H9 (cell line): ENCODE results near the gene U2AF1L4. TPM values are rescaled to one million over a fixed set of nuclear protein-coding genes. Genes with fewer than 3 reads are reported as not detected.

Experiments used
- DNase-seq: peaks from one replicate; pipeline ENCODE4 v3.0.0-alpha.2; 2017
- H2AFZ ChIP-seq: one replicate; pipeline ENCODE4 v1.6.1; 2013; ENCODE audit warnings: mild to moderate bottlenecking, low read length, control low read depth, moderate library complexity
- H2AK5ac ChIP-seq: 2 replicates; pipeline ENCODE4 v1.6.1; 2013; ENCODE audit warnings: low read length, control low read depth, mixed read lengths; ENCODE audit not compliant: insufficient read length
- H2BK120ac ChIP-seq: one replicate; pipeline ENCODE4 v1.6.1; 2013; ENCODE audit warnings: low read depth, mild to moderate bottlenecking, low read length, control low read depth, inconsistent platforms; ENCODE audit not compliant: poor library complexity, severe bottlenecking
- H2BK12ac ChIP-seq: 2 replicates; pipeline ENCODE4 v1.6.1; 2013; ENCODE audit warnings: low read length, control low read depth, mixed read lengths, low read depth; ENCODE audit not compliant: insufficient read length
- H2BK15ac ChIP-seq: 2 replicates; pipeline ENCODE4 v1.6.1; 2013; ENCODE audit warnings: low read depth, low read length, control low read depth
- H2BK20ac ChIP-seq: one replicate; pipeline ENCODE4 v1.6.1; 2013; ENCODE audit warnings: low read depth, mild to moderate bottlenecking, low read length, control low read depth, inconsistent platforms; ENCODE audit not compliant: poor library complexity, severe bottlenecking
- H2BK5ac ChIP-seq: 2 replicates; pipeline ENCODE4 v1.6.1; 2013; ENCODE audit warnings: low read length, control low read depth, mixed read lengths; ENCODE audit not compliant: insufficient read length
- H3K14ac ChIP-seq: 2 replicates; pipeline ENCODE4 v1.6.1; 2013; ENCODE audit warnings: low read length, control low read depth; ENCODE audit not compliant: insufficient read depth
- H3K18ac ChIP-seq: 2 replicates; pipeline ENCODE4 v1.6.1; 2013; ENCODE audit warnings: low read depth, mild to moderate bottlenecking, mixed read lengths, low read length, control low read depth; ENCODE audit not compliant: insufficient read length
- H3K23ac ChIP-seq: 2 replicates; pipeline ENCODE4 v1.6.1; 2013; ENCODE audit warnings: low read length, control low read depth, mixed read lengths, low read depth; ENCODE audit not compliant: insufficient read length
- H3K23me2 ChIP-seq: 2 replicates; pipeline ENCODE4 v1.6.1; 2013; ENCODE audit warnings: low read depth, mild to moderate bottlenecking, mixed read lengths, low read length, control low read depth; ENCODE audit not compliant: insufficient read length, poor library complexity, severe bottlenecking
- H3K27ac ChIP-seq: 2 replicates; pipeline ENCODE4 v1.5.1; 2013; ENCODE audit warnings: low read length, control low read depth, mixed read lengths, low read depth; ENCODE audit not compliant: insufficient read length
- H3K27me3 ChIP-seq: 2 replicates; pipeline ENCODE4 v1.6.1; 2013; ENCODE audit warnings: low read length, control low read depth, inconsistent platforms; ENCODE audit not compliant: insufficient read depth
- H3K4ac ChIP-seq: 2 replicates; pipeline ENCODE4 v1.6.1; 2013; ENCODE audit warnings: low read depth, mild to moderate bottlenecking, control low read depth, inconsistent platforms, low read length, moderate library complexity
- H3K4me1 ChIP-seq: 2 replicates; pipeline ENCODE4 v1.6.1; 2013; ENCODE audit warnings: low read length, control low read depth, inconsistent platforms; ENCODE audit not compliant: insufficient read depth
- H3K4me2 ChIP-seq: 2 replicates; pipeline ENCODE4 v1.6.1; 2013; ENCODE audit warnings: low read length, control low read depth, mixed read lengths; ENCODE audit not compliant: insufficient read length, insufficient read depth
- H3K56ac ChIP-seq: 2 replicates; pipeline ENCODE4 v1.6.1; 2013; ENCODE audit warnings: low read depth, mild to moderate bottlenecking, mixed read lengths, low read length, control low read depth; ENCODE audit not compliant: insufficient read length
- H3K79me1 ChIP-seq: 2 replicates; pipeline ENCODE4 v1.6.1; 2013; ENCODE audit warnings: low read depth, mild to moderate bottlenecking, moderate library complexity, low read length, control low read depth, inconsistent platforms; ENCODE audit not compliant: insufficient read depth, poor library complexity, severe bottlenecking
- H3K79me2 ChIP-seq: 2 replicates; pipeline ENCODE4 v1.6.1; 2013; ENCODE audit warnings: low read length, control low read depth, inconsistent platforms; ENCODE audit not compliant: insufficient read depth
- H3K9ac ChIP-seq: 2 replicates; pipeline ENCODE4 v1.6.1; 2013; ENCODE audit warnings: low read length, control low read depth, mixed read lengths; ENCODE audit not compliant: insufficient read length; ENCODE audit errors: extremely low read depth
- H3K9me3 ChIP-seq: one replicate; pipeline ENCODE4 v1.6.1; 2013; ENCODE audit warnings: low read depth, low read length, inconsistent platforms; ENCODE audit not compliant: control insufficient read depth
- H3T11ph ChIP-seq: one replicate; pipeline ENCODE4 v1.6.1; 2013; ENCODE audit warnings: mild to moderate bottlenecking, low read length, control low read depth, inconsistent platforms
- H4K20me1 ChIP-seq: one replicate; pipeline ENCODE4 v1.6.1; 2013; ENCODE audit not compliant: control insufficient read depth, insufficient read length, insufficient read depth
- H4K5ac ChIP-seq: 2 replicates; pipeline ENCODE4 v1.6.1; 2013; ENCODE audit warnings: low read depth, mild to moderate bottlenecking, mixed read lengths, low read length, control low read depth; ENCODE audit not compliant: insufficient read length
- H4K8ac ChIP-seq: replicated peaks from 2 replicates; pipeline ENCODE4 v1.6.1; 2013; ENCODE audit warnings: low read length, control low read depth, mixed read lengths, low read depth; ENCODE audit not compliant: insufficient read length
- H4K91ac ChIP-seq: 2 replicates; pipeline ENCODE4 v1.6.1; 2013; ENCODE audit warnings: low read depth, mild to moderate bottlenecking, moderate library complexity, mixed read lengths, low read length, control low read depth; ENCODE audit not compliant: insufficient read length
- H3K27ac Mint-ChIP-seq, 3 experiments: 2 replicates in 2 of 3; 3 replicates in 1 of 3; pipeline ENCODE4 v1.8.0; 2020 to 2021; ENCODE audit warnings: mixed read lengths in 3 of 3, mild to moderate bottlenecking in 1 of 3, moderate library complexity in 1 of 3
- H3K27me3 Mint-ChIP-seq: 2 replicates; pipeline ENCODE4 v1.8.0; 2021; ENCODE audit warnings: low read depth, mild to moderate bottlenecking, moderate library complexity, mixed read lengths
- H3K36me3 Mint-ChIP-seq, 3 experiments: 2 replicates in 2 of 3; 3 replicates in 1 of 3; pipeline ENCODE4 v1.8.0; 2020 to 2021; ENCODE audit warnings: low read depth in 3 of 3, mixed read lengths in 3 of 3; ENCODE audit not compliant: insufficient read depth in 1 of 3
- H3K4me1 Mint-ChIP-seq, 2 experiments: 2 replicates each; pipeline ENCODE4 v1.8.0; 2020; ENCODE audit warnings: mixed read lengths in 2 of 2
- H3K4me3 Mint-ChIP-seq, 2 experiments: 2 replicates in 1 of 2; 3 replicates in 1 of 2; pipeline ENCODE4 v1.8.0; 2020 to 2021; ENCODE audit warnings: mild to moderate bottlenecking in 2 of 2, mixed read lengths in 2 of 2, moderate library complexity in 1 of 2
- H3K9me3 Mint-ChIP-seq, 2 experiments: 2 replicates in 1 of 2; 3 replicates in 1 of 2; pipeline ENCODE4 v1.8.0; 2020; ENCODE audit warnings: mild to moderate bottlenecking in 2 of 2, mixed read lengths in 2 of 2, moderate library complexity in 1 of 2
- CTCF ChIP-seq: fragments of 200-600 bp; sonication (generic); conservative IDR thresholded peaks from 3 replicates; pipeline ENCODE4 v1.8.0; 2021; ENCODE audit warnings: antibody characterized with exemption, mild to moderate bottlenecking
- WGBS: extraction: QIAGEN DNeasy Blood & Tissue Kit; methylation state at CpG from one replicate; pipeline ENCODE4 v1.1.7; 2013; ENCODE audit warnings: missing lambda C conversion rate, low lambda C conversion rate, mixed read lengths; ENCODE audit not compliant: insufficient read length; ENCODE audit errors: extremely low coverage; 5-methylcytosine and 5-hydroxymethylcytosine counted together
- long read RNA-seq: library from polyadenylated mRNA; unstranded; transcript quantifications from one replicate; pipeline ENCODE4 v2.0.0, GENCODE V29; 2020
- total RNA-seq: library from RNA; stranded (reverse); gene quantifications from 2 replicates; pipeline ENCODE4 v1.2.1, GENCODE V29; 2021

U2AF1L4 gene
- 16.8 and 19.2 TPM in 2 replicates for total RNA-seq
- long read RNA-seq, partial matches to known transcripts = 2 of 25 reads
- long read RNA-seq, other reads (novel, unspliced or antisense) = 21 of 25 reads

- peak; percentile 98 for DNase-seq
- Histone ChIP-seq H2BK5ac (no peak within 1 kb of the TSS), H3K4me2 (peak within 1 kb of the TSS; percentile 95), H3K18ac (peak within 1 kb of the TSS; percentile 61), H3K27ac (no peak within 1 kb of the TSS), H2BK120ac (no peak within 1 kb of the TSS), H4K8ac (no peak within 1 kb of the TSS), H2BK12ac (no peak within 1 kb of the TSS), H2AK5ac (no peak within 1 kb of the TSS), H3T11ph (no peak within 1 kb of the TSS), H3K79me2 (no peaks in the 10 kb centered on the region), H3K4ac (no peak within 1 kb of the TSS), H3K9me3 (no peaks in the 10 kb centered on the region), H3K9ac (peak within 1 kb of the TSS; percentile 71), H4K5ac (no peak within 1 kb of the TSS), H3K4me1 (peaks cover 4% of the 10 kb centered on the region; the same call in 1 of the 2 replicates), H3K27me3 (no peaks in the 10 kb centered on the region), H2BK15ac (no peak within 1 kb of the TSS), H3K79me1 (peaks cover 3% of the 10 kb centered on the region), H3K56ac (no peak within 1 kb of the TSS), H3K23ac (no peak within 1 kb of the TSS), H3K14ac (peak within 1 kb of the TSS; percentile 79), H2AFZ (peak within 1 kb of the TSS; percentile 71), H3K23me2 (peaks cover 16% of the 10 kb centered on the region), H4K91ac (no peak within 1 kb of the TSS), H2BK20ac (no peak within 1 kb of the TSS), H4K20me1 (no peaks in the 10 kb centered on the region)
- no CpG with 5 or more reads among the region's 40 CpGs for WGBS
- Mint-ChIP-seq H3K36me3 (peaks cover 3 to 17% (median 5%) of the 10 kb centered on the region in 3 experiments; a peak in 4 of 7 replicates), H3K9me3 (no peaks in the 10 kb centered on the region), H3K4me1 (peaks cover 20 to 38% of the 10 kb centered on the region in 2 experiments), H3K4me3 (peak within 1 kb of the TSS; percentile 96), H3K27ac (peak within 1 kb of the TSS; percentile 100), H3K27me3 (no peaks in the 10 kb centered on the region)
- TF ChIP-seq CTCF = no peak
Observed at GRCh38 chr19:35745328-35746086, at the start of gene U2AF1L4, which contains the start of gene PSENEN. Gene U2AF1L4, minus strand, starts transcription at chr19:35745418. Its CDS starts 27 bp downstream, at chr19:35745391. Gene PSENEN, plus strand, starts transcription at chr19:35745651. Its CDS starts 280 bp downstream, at chr19:35745931.
